Measurements from ENCODE around the gene PDIA5.

- TF ChIP-seq MAFK (IDR thresholded peaks at IDR 0.05; ENCODE audit: low read depth, low read length) (no peak), CTCF (conservative IDR thresholded peaks at IDR 0.05; ENCODE audit: low read depth, low read length) (no peak), POLR2A (IDR thresholded peaks at IDR 0.05; ENCODE audit: low read depth, low read length) (no peak), CEBPB (IDR thresholded peaks at IDR 0.05; ENCODE audit: low read depth, low read length) (no peak), RAD21 (IDR thresholded peaks at IDR 0.05; ENCODE audit: low read length) (no peak), BHLHE40 (IDR thresholded peaks at IDR 0.05; ENCODE audit: low read depth, low read length) (no peak), MAZ (IDR thresholded peaks at IDR 0.05; ENCODE audit: borderline replicate concordance, low read depth, low read length) (no peak), SMC3 (IDR thresholded peaks at IDR 0.05; ENCODE audit: low read depth, low read length) (no peak), RCOR1 (IDR thresholded peaks at IDR 0.05; ENCODE audit: insufficient replicate concordance, low read length) (no peak)
Observed at GRCh38 chr3:123060054-123060453, 6.8 kb upstream of the PDIA5 start.
